T-cell (primary cell): Measurements from ENCODE around the gene CAMK1. TPM values are rescaled to one million over a fixed set of nuclear protein-coding genes. Genes with fewer than 3 reads are reported as not detected.

ENCODE experiments used
- ATAC-seq, 4 experiments: fragments of 200-7000 bp in 3 of 4; fragments of 150-1000 bp in 1 of 4; cut with Tn5 transposase; replicated peaks in 1 of 4; 1 replicate in 3 of 4; 2 replicates in 1 of 4; pipeline ENCODE4 v1.10.0; 2021; ENCODE audit warnings: moderate library complexity in 3 of 4, mild to moderate bottlenecking in 2 of 4, moderate number of reproducible peaks in 1 of 4
- CTCF ChIA-PET, 2 donors: fragments of 300-600 bp; sonication (Branson Sonifier 250); formaldehyde crosslinking; loops; one replicate each; lab custom pipeline; 2022; ENCODE audit warnings: antibody characterized with exemption in 2 of 2; lab: Charles Lee
- POLR2A ChIA-PET, 2 donors: fragments of 300-600 bp; sonication (Branson Sonifier 250); formaldehyde crosslinking; loops; one replicate each; lab custom pipeline; 2022; ENCODE audit warnings: antibody characterized with exemption in 2 of 2; lab: Charles Lee
- DNase-seq, 35 experiments: peaks; one replicate each; pipeline versions ENCODE4 v3.0.0 to v3.0.0-alpha.2; 2013 to 2023
- H3K27ac ChIP-seq: one replicate; pipeline ENCODE4 v1.5.1; 2013; ENCODE audit warnings: low read length
- H3K27me3 ChIP-seq, 2 experiments: replicated peaks in 1 of 2; 1 replicate in 1 of 2; 2 replicates in 1 of 2; pipeline versions ENCODE4 v1.6.1 to v1.7.0; 2013; ENCODE audit warnings: low read length in 1 of 2, mixed read lengths in 1 of 2; ENCODE audit not compliant: control insufficient read depth in 2 of 2, insufficient read depth in 2 of 2; ENCODE audit errors: extremely low read depth in 1 of 2
- H3K36me3 ChIP-seq, 2 donors: 1 replicate in 1 of 2; 2 replicates in 1 of 2; pipeline versions ENCODE4 v1.6.1 to v1.7.0; 2013; ENCODE audit warnings: low read length in 1 of 2; ENCODE audit not compliant: control insufficient read depth in 2 of 2, insufficient read depth in 1 of 2; ENCODE audit errors: extremely low read depth in 1 of 2
- H3K4me1 ChIP-seq, 2 experiments: 1 replicate in 1 of 2; 2 replicates in 1 of 2; pipeline versions ENCODE4 v1.6.1 to v1.7.0; 2013; ENCODE audit warnings: low read length in 2 of 2, mixed read lengths in 1 of 2; ENCODE audit not compliant: insufficient read depth in 2 of 2, control insufficient read depth in 1 of 2; ENCODE audit errors: extremely low read depth in 1 of 2
- H3K4me3 ChIP-seq, 2 donors: 1 replicate in 1 of 2; 2 replicates in 1 of 2; pipeline versions ENCODE4 v1.5.1 to v1.7.0; 2013; ENCODE audit warnings: mild to moderate bottlenecking in 2 of 2, low read length in 1 of 2, moderate library complexity in 1 of 2; ENCODE audit not compliant: control insufficient read depth in 1 of 2; ENCODE audit errors: extremely low read depth in 1 of 2
- H3K9me3 ChIP-seq: 2 replicates; pipeline ENCODE4 v1.7.0; 2013
- H3K27ac Mint-ChIP-seq, 2 donors: one replicate each; pipeline ENCODE4 v1.8.0; 2020 to 2021; ENCODE audit warnings: mild to moderate bottlenecking in 2 of 2, mixed read lengths in 2 of 2
- H3K27me3 Mint-ChIP-seq, 2 donors: one replicate each; pipeline ENCODE4 v1.8.0; 2021 to 2022; ENCODE audit warnings: mixed read lengths in 2 of 2
- H3K36me3 Mint-ChIP-seq: one replicate; pipeline ENCODE4 v1.8.0; 2021; ENCODE audit warnings: mixed read lengths
- H3K4me1 Mint-ChIP-seq, 3 donors: one replicate each; pipeline ENCODE4 v1.8.0; 2020 to 2022; ENCODE audit warnings: mixed read lengths in 3 of 3, mild to moderate bottlenecking in 1 of 3
- H3K4me3 Mint-ChIP-seq, 3 donors: one replicate each; pipeline ENCODE4 v1.8.0; 2020 to 2022; ENCODE audit warnings: mild to moderate bottlenecking in 3 of 3, mixed read lengths in 3 of 3, moderate library complexity in 3 of 3
- H3K9me3 Mint-ChIP-seq, 3 donors: one replicate each; pipeline ENCODE4 v1.8.0; 2020 to 2022; ENCODE audit warnings: mixed read lengths in 3 of 3
- WGBS: methylation state at CpG from one replicate; pipeline ENCODE4 v1.1.5; 2013; ENCODE audit warnings: missing lambda C conversion rate; ENCODE audit not compliant: insufficient coverage; 5-methylcytosine and 5-hydroxymethylcytosine counted together
- total RNA-seq, 35 experiments: library from RNA in 6 of 35; stranded (reverse) in 6 of 35; fragments of 120-200 nt in 1 of 35; gene quantifications; one replicate each; pipeline versions ENCODE4 v1.2.1 to v1.2.4 and lab custom pipeline; 2013 to 2026

Gene CAMK1
- total RNA-seq, 5 donors from 2014 or later (not counting 1 experiment from before 2014, with no cell fraction given): 1.1 to 1.7 (median 1.3) TPM

DNA sequence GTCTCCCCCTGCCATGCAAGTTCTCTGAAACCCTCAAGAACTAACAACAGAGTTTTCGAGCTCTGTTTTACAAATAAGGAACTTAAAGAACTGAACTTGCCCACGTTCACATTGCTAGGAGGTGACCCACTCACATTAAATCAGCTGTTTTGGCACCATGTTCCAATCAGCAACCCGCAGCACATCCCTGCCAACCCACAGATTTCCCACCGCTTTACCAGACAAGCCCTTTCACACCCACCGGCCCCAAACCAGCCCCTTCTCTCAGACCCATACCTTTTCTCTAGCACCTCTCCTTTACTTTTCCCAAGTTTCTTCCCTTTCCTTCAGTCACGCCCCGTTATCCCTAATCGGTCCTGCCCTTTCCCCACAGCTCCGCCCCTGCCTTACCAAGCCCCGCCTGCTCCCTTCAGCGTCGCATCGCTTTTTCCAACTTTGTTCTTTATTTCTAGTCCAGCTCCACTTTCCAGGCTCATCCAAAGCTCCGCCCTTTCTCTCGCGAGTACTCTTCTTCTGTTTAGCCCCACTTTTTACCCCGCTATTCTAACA, 39.0 kb downstream of the CAMK1 start:
- no peaks in the 10 kb centered on the region for H3K9me3 ChIP-seq
- peaks cover 15 to 50% of the 10 kb centered on the region in 2 experiments for H3K4me1 ChIP-seq
- ChIA-PET POLR2A (interaction anchor here in 1 of 2 donors (0.8 kb wide), 1 partner anchor 335 kb away, joined by 9 read pairs; no protein-coding TSS in a partner anchor), CTCF (interaction anchor here (0.6 to 1.6 kb wide), 6 partner anchors 15 to 353 kb away, joined by 3 to 4 read pairs (median 4); partner anchors contain the start of genes ARPC4 (in 1 of the 2) and MTMR14 (in 1 of the 2))
- Mint-ChIP-seq H3K36me3 (peaks cover 18% of the 10 kb centered on the region), H3K4me1 (peaks cover 56 to 65% (median 62%) of the 10 kb centered on the region in 3 donors), H3K4me3 (peak overlapping the region; percentile 83 to 90 (median 87)), H3K27ac (peak overlapping the region; percentile 93 to 98), H3K9me3 (no peaks in the 10 kb centered on the region), H3K27me3 (no peaks in the 10 kb centered on the region)
- WGBS: 3% methylated on average over 15 of the region's 17 CpGs
- H3K36me3 ChIP-seq: peaks cover 0 to 19% of the 10 kb centered on the region in 2 donors
- peak overlapping the region; percentile 50 for H3K27ac ChIP-seq
- H3K27me3 ChIP-seq: no peaks in the 10 kb centered on the region
- ATAC-seq (peak; percentile 31 to 49 (median 37)), DNase-seq (peak in 1 of 35 experiments; percentile 8)
- peak overlapping the region; percentile 66 to 68 for H3K4me3 ChIP-seq

DNA sequence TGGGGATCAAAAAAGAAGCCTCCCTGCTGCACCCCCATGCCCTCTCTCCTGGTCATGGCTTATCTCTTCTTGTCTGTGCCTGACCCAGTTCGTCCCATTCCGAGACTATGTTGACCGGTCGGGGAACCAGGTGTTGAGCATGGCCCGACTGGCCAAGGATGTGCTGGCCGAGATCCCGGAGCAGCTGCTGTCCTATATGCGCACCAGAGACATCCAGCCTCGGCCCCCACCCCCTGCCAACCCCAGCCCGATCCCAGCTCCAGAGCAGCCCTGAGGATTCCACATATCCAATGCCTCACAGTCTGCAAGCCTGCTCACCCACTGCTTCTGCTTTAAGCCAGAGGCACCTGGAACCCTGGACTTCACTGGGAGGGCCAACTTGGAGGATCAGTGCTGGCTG, 40.3 kb downstream of the CAMK1 start:
- no peak for ATAC-seq
- H3K27ac ChIP-seq: no peak overlapping the region
- no peak overlapping the region for H3K4me3 ChIP-seq
- H3K4me1 ChIP-seq: peaks cover 15 to 43% of the 10 kb centered on the region in 2 experiments
- CTCF ChIA-PET: no interaction called here
- POLR2A ChIA-PET: no interaction called here
- peaks cover 0 to 8% of the 10 kb centered on the region in 2 donors for H3K36me3 ChIP-seq
- peaks cover 50 to 53% (median 52%) of the 10 kb centered on the region in 3 donors for H3K4me1 Mint-ChIP-seq
- peak overlapping the region in 1 of 3 donors; percentile 49 for H3K4me3 Mint-ChIP-seq
- H3K27ac Mint-ChIP-seq: no peak overlapping the region
- DNase-seq: no peak
- 93% methylated on average over 9 of the region's 10 CpGs for WGBS
- peaks cover 8% of the 10 kb centered on the region for H3K36me3 Mint-ChIP-seq
- no peaks in the 10 kb centered on the region for H3K9me3 Mint-ChIP-seq
- H3K27me3 ChIP-seq: no peaks in the 10 kb centered on the region
- H3K27me3 Mint-ChIP-seq: no peaks in the 10 kb centered on the region
- no peaks in the 10 kb centered on the region for H3K9me3 ChIP-seq

DNA sequence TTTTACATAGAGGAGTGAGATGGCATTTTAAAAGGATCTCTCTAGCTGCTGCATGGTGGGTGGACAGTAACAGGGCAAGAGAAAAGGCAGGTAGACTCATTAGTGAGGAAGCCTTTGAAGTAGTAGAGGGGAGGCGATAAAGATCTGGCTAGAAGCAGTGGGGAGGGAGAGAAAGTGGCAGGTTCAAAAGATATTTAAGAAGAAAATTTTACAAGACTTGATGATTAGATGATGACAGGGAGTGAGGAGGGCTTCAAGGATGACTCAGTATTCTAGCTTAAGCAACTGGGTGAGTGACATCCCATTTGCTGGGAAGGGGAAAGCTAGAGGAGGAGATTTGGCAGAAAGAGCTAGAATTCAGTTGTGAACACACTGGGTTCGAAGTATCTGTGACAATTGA, 42.0 kb downstream of the CAMK1 start:
- Histone ChIP-seq H3K4me1 (peaks cover 12 to 27% of the 10 kb centered on the region in 2 experiments), H3K4me3 (no peak overlapping the region), H3K27ac (no peak overlapping the region), H3K9me3 (no peaks in the 10 kb centered on the region), H3K36me3 (no peaks in the 10 kb centered on the region), H3K27me3 (peaks cover 0 to 2% of the 10 kb centered on the region in 2 experiments)
- 92% methylated on average over 2 of the region's 2 CpGs for WGBS
- Mint-ChIP-seq H3K9me3 (no peaks in the 10 kb centered on the region), H3K27me3 (peaks cover 0 to 2% of the 10 kb centered on the region in 2 donors), H3K4me1 (peaks cover 33 to 36% (median 36%) of the 10 kb centered on the region in 3 donors), H3K27ac (peak overlapping the region; percentile 75 to 79), H3K4me3 (peak overlapping the region in 1 of 3 donors; percentile 56), H3K36me3 (no peaks in the 10 kb centered on the region)
- ATAC-seq (no peak), DNase-seq (no peak)
- CTCF ChIA-PET: interaction anchor here (0.6 to 1.7 kb wide), 15 partner anchors 9 to 1295 kb away, joined by 3 to 6 read pairs (median 4); partner anchors contain the start of genes MTMR14 (in 1 of the 2) and OGG1 (in 1 of the 2)
- POLR2A ChIA-PET: no interaction called here

GRCh38 chr3:9727041-9727595, 42.6 kb downstream of the CAMK1 start:
- no peaks in the 10 kb centered on the region for H3K36me3 Mint-ChIP-seq
- Histone ChIP-seq H3K36me3 (no peaks in the 10 kb centered on the region), H3K4me3 (peak overlapping the region; percentile 10 to 36), H3K4me1 (peaks cover 10 to 21% of the 10 kb centered on the region in 2 experiments), H3K27ac (no peak overlapping the region), H3K9me3 (no peaks in the 10 kb centered on the region), H3K27me3 (peaks cover 0 to 2% of the 10 kb centered on the region in 2 experiments)
- no CpG with 5 or more reads among the region's 11 CpGs for WGBS
- H3K4me1 Mint-ChIP-seq: peaks cover 27 to 31% (median 30%) of the 10 kb centered on the region in 3 donors
- DNase-seq (peak; percentile 29 to 78 (median 51)), ATAC-seq (peak; percentile 15 to 29 (median 21))
- H3K27ac Mint-ChIP-seq: peak overlapping the region; percentile 75 to 79
- peak overlapping the region; percentile 56 to 72 (median 68) for H3K4me3 Mint-ChIP-seq
- H3K27me3 Mint-ChIP-seq: peaks cover 0 to 3% of the 10 kb centered on the region in 2 donors
- POLR2A ChIA-PET: interaction anchor here in 1 of 2 donors (0.5 kb wide), 1 partner anchor 35 kb away, joined by 3 read pairs; no protein-coding TSS in a partner anchor
- no peaks in the 10 kb centered on the region for H3K9me3 Mint-ChIP-seq
- CTCF ChIA-PET: interaction anchor here (0.5 to 1.7 kb wide), 21 partner anchors 9 to 515 kb away, joined by 3 to 8 read pairs (median 4); partner anchors contain the start of genes MTMR14 (in 1 of the 2) and OGG1 (in 1 of the 2)

GRCh38 chr3:9725775-9726515, 43.8 kb downstream of the CAMK1 start:
- H3K36me3 ChIP-seq: no peaks in the 10 kb centered on the region
- Mint-ChIP-seq H3K9me3 (no peaks in the 10 kb centered on the region), H3K36me3 (no peaks in the 10 kb centered on the region), H3K4me3 (no peak overlapping the region), H3K27me3 (peaks cover 0 to 3% of the 10 kb centered on the region in 2 donors), H3K4me1 (peaks cover 27 to 31% (median 28%) of the 10 kb centered on the region in 3 donors), H3K27ac (no peak overlapping the region)
- no peak overlapping the region for H3K4me3 ChIP-seq
- H3K4me1 ChIP-seq: peaks cover 10 to 19% of the 10 kb centered on the region in 2 experiments
- ATAC-seq (no peak), DNase-seq (no peak)
- 97% methylated on average over 3 of the region's 4 CpGs for WGBS
- ChIA-PET POLR2A (no interaction called here), CTCF (interaction anchor here (0.6 to 0.9 kb wide), 2 partner anchors 11 kb away, joined by 3 read pairs; no protein-coding TSS in a partner anchor)
- H3K27me3 ChIP-seq: peaks cover 0 to 2% of the 10 kb centered on the region in 2 experiments
- no peak overlapping the region for H3K27ac ChIP-seq
- no peaks in the 10 kb centered on the region for H3K9me3 ChIP-seq
